ENCODE results near the gene ZNF746. TPM values are rescaled to one million over a fixed set of nuclear protein-coding genes. Genes with fewer than 3 reads are reported as not detected.
A peak's percentile ranks its signal among the peaks of the same experiment; 100 is the strongest.

Gene ZNF746
- total RNA-seq, 1 experiment from 2014 or later = 20.9 TPM

DNA sequence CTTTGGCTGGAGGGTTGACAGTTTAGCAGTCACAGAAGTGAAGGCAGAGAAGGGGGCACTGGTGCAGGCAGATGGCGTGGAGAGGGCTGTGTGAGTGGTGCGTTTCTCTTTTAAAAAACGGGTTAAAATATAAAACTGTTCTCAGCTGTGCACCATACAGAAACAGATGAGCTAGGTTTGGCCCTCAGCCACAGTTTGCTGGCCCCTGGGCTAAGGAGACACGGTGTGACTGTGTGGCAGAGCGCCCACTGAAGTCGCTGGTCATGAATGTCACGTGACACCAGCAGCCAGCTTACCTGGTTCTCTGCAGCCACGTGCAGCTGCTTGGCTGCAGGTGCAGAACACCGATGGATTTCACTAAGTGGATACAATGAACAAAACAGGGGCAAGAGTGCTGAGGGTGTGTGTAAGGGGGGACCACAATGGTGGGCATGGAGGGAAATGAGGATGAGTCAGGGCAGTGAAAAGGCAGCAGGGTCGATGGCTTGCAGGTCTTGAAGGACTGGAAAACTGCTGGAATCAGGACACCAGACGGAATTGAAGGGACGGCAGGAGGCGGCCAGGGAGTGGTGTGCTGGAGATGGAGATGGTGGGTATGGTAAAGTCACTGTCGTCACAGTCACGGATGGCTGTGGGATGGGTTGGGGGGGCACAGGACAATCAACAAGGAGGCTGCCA, 7.4 kb downstream of the ZNF746 start:
- DNase-seq (ENCODE audit: low spot score) = no peak

DNA sequence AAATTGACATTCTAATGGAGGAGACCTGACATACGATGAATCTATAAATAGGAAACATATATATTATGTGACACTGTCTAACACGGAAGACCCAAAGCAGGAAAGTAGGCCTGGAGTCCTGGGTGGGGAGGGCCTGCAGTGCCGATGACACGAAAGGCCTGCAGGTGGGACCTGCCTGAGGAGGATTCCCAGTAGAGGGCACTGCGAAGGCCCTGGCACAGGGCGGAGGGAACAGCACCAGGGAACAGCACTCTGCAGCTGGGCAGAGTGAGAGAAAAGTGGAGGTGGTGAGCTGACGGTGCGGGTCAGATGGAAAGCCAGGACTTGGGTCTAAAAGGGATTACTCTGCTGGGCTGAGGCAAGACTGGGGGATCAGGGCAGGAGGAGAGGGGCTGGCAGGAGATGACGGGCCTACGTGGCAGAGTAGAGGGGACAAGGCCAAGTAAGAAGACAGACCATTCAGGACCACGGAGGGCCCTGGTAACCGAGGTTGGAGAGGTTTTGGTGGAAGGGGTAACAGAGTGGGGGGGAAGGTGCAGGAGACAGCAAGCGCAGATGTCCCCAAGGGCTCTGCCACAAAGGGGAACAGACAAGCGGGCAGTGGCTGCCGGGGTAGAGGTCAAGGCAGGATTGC, 8.1 kb downstream of the ZNF746 start:
- DNase-seq (ENCODE audit: low spot score) = no peak

DNA sequence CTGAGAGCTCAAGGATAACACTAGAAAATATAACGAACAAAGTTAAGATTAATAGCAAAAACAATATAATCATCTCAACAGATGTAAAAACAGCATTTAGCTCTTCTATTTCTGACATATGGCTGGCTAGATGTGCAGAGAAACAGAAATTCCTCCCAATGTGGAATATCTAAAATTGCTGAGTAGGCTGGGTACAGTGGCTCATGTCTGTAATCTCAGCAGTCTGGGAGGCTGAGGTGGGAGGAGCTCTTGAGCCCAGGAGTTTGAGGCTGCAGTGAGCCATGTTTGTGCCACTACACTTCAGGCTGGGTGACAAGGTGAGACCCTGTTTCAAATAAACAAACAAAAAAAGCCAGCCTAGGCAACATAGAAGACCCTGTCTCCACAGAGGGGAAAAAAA, 18.0 kb downstream of the ZNF746 start:
- DNase-seq (ENCODE audit: low spot score) = no peak

DNA sequence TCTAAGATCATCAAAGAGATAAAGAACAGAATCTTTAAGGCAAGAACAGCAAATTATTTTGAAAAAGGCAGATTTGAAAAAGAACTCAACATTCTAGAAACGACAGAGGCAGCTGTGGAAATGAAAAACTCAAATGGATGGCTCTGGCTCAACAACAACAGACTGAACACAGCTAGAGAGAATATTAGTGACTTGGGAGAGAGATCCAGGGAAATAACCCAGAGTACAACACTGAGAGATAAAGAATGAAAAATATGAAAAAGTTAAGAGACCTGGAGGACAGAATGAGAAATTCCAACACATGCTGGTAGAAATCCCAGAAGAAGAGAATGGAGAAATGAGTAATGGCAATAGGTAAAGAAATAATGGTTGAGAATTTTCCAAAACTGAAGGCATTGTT, 18.9 kb downstream of the ZNF746 start:
- DNase-seq (ENCODE audit: low spot score) = no peak

DNA sequence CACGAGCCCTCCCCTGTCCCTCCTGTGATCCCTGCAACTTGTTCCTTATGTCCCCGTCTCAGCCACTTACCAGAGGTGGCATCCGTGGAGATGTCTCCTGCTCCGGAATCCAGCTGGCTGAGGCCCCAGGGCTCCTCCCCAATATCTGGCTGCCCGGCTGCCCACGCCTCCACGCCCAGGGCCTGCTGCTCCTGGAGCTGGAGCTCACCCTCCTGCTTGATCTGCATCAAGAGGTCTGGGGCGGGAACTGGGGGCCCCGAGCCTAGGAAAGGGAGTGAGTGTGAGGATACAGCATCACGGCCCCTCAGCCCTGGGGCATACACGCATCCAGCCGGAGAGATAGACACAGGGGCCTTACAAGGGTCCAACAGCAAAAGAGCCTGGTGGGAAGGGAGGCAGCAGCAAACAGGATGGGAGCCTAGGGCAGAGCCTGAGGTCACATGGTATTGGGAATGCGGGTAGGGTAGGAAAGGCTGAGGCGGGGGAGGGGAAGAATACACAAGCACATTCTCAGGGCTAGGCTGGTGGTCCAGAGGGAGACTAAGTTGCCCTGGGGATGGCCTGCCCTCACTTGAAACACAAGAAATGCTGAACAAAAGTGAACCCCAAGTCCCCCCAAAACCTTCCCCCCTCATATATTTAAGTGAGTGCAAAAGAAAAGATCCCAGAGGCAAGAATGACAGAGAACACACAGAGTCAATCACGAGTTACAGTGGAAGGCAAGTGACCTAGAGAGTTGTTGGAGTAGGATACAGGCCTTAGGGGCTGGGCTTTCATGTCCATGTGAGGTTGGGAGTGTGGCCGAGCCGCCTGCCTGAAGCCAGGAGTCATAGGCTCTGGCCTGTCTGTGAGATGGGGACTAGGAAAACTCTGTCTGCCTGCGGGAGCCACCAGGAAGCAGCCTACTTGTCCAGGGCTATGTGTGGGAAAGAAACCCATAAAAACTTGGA, 19.8 kb downstream of the ZNF746 start:
- DNase-seq (ENCODE audit: low spot score) = no peak

DNA sequence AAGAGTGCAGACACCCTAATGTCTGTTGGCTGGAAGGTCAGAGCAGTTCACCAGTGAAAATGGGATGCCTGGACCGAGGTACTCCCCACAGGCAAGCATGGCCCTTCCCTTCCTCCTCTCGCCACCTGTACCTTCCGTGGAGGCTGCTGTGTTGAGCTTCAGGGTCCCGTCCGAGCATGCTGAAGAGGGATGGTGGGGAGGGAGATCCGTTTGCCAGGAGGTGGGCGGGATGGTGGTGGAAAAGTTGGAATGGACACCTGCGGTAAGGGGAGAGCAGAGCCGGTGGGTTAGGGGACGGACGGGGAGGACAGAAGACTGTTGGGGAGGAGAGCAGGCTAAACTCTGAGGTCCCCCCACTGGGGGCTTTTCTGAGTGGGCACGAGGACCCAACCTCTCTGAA, 20.8 kb downstream of the ZNF746 start:
- no peak for DNase-seq (ENCODE audit: low spot score)

DNA sequence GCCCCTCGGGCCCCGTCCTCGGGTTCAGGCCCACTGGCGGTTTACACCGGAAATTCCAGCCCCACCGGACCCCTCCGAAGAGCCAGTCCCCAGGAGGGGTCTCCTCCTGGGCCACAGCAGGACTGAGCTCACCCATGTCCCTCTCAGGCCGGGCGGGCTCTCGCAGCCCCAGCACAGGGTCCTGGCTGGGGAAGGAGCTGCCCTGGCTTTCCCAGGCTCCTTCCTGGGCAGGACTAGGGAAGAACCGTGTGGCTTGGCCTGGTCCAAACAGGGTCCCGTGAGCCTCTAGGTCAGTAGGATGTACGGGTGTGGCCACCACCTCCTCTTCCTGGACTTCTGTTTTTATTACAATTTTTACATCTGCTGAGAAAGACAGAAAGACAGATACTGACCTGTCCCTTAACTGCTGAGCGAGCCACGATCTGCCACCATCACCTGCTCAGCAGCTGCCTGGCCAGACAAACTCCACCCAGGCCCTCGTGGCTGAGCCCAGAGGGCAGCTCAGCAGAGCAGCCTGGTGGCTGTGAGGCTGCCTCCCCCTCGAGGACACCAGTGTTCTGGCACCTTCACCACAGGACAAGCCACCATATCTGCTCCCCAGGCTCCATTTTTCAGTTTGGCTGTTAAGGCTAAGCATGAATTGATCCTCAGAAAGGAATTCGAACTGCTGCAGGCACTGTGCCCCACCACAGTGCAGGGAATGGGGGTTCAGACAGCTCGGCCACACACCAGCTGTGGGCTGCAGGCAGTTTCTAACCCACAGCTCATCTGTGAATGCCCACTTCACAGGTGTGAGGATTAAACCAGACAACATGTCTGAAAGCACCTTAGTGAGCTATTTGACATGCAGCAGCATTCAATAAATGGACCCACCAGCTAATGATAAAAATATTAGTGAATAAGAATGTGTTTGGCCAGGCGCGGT, 22.2 kb downstream of the ZNF746 start:
- DNase-seq (ENCODE audit: low spot score) = no peak

DNA sequence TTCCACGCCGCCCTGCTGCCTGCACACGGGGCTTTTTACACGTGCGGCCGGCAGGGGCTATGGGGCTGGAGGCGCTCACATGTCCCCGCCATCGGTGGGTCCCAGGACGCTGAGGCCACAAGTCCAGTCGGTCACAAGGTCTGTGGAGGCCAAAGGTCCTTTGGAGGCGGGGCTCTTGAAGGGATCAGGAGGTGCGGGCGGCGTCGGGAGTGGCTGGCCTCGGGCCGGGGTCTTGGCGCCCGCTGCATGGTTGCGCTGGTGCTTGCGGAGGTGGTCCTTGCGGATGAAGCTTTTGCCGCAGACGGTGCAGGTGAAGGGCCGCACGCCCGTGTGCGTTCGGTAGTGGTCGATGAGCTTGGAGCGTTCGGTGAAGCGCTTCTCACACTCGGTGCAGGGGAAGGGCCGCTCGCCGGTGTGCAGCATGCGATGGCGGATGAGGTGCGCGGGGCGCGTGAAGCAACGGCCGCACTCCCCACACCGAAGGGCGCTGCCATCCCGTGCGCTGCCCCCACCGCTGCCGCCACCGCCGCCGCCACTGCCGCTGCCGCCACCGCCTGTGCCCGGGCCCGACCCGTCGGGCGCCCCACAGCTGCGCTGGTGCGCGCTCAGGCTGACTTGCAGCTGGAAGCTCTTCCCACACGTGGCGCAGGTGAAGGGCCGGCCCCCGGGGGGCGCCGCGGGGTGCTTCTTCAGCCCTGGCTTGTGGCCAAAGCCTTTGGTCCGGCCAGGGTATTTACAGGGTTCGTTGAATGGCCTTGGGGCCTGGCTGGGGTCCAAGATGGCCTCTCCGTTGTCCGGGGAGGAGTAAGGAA, 23.1 kb downstream of the ZNF746 start:
- no peak for DNase-seq (ENCODE audit: low spot score)

DNA sequence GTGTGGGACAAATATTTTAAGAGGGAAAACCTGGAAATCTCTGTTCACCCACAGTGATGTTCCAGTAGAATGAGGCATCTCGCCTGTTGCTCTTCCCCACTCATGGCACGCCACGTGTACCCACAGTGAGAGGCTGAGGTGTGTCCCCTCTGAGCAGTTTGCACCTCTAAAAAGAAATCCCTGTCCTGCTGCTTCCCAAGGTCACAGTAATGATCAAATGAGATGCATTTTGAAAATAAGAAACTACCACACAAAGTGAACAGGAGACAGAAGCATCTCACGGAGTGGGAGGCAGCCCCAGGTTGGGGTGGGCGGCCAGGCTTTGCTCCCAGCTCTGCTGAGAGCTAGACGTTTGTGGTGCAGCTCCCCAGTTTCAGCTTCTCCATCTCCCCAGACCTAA, 24.4 kb downstream of the ZNF746 start:
- DNase-seq (ENCODE audit: low spot score) = no peak

DNA sequence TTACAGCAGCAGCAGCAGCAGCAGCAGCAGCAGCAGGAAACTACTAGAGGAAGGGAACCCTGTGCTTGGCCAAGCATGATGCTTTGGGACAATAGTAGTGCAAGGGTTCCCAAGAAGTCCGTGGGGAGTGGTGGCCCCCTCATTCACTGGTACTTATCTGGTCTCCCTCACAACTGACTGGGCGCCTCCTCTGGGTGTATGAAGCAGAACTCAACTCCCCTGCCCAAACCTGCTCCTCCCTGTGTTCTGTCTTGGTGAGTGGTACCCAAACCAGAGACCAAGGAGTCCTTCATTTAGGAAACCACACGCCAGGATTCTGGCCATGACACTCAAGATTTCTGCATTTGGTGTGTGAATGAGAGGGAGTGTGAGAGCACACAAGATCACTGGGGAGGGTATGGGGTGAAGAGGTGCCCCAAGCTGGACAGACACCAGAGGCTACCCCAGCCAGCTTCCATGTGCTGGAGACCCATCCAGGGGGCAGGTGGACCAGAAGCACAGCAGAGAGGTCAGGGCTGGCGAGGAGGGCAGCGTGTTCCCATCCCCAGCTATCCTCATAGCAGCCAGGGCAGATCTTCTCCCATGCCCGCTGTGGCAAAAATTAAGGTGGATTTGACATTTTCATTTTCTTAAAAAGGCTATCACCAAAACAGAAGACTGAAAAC, 26.2 kb downstream of the ZNF746 start:
- no peak for DNase-seq (ENCODE audit: low spot score)

DNA sequence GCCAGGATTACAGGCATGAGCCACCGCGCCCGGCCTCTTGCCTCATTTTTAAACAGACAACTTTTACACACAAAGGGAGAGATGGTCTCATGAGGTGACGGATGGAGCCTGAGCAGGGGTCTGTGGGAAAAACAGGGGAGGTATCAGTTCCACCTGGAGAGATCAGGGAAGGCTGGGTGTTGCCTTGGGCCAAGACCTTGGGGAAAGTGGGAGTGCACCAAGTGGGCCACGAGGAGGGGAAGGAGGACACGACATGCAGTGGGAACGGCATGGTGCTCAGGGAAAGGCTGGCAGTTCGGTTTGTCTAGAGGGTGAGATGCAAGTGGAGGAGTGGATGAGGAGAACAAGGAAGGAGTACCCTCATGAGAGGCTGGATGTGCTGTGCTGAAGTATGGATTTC, 27.8 kb downstream of the ZNF746 start:
- DNase-seq (ENCODE audit: low spot score) = no peak

DNA sequence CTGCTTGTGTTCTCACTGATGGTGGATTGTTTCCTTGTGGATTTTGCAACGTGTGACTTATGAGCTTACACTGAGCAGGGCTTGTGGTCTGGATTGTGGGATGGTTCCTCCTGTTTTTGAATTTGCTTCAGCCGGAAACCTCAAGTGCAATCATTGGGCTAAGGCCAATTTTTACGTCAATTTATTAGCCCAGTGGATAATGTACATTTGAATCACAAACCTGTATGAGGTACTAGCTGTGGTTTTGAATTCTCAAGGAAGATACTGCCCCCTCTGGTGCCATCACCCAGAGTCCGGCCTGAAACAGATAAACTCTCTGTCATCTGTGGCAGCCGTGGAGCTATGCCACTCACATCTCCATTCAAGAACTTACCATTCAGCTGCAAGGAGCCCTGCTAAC, 29.4 kb downstream of the ZNF746 start:
- DNase-seq (ENCODE audit: low spot score) = no peak

DNA sequence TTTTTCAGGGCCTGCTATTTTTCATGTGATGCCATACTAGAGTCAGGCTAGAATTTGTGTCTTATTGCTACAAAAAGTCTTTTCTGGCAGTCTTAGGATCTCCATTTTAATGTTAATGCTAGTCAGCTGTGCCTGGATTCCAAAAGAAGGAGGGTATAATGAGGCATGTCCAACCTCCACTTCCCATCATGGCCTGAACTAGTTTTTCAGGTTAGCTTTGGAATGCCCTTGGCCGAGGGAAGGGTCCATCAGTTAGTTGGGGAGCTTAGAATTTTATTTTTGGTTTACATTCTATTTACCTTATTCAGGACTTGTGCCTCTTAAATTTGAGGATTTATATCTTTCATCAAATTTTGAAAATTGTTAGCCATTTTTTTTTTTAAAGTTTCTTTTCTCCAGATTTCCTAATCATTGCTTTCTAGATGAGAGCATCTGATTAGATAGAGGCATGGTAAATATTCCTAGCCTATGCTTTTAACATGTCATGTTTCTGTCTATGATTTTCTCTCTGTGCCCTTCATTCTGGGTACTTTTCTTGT, 30.2 kb downstream of the ZNF746 start:
- DNase-seq (ENCODE audit: low spot score) = no peak

DNA sequence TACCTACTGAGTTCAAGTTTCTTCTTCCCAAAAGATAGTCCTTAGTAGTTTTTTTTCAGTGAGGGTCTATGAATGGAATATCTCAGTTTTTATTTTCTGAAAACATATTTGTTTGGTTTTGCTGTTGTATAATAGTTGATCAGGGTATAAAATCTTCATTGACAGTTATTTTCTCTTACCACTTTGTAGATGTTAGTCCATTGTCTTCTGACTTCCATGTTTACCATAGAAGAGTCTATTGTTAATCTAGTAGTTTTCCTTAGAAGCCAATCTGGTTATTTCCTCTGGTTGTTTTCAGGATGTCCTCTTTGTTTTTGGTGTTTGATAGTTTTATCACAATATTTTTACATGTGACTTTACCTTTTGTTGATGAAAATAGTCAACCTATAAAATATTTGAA, 31.2 kb downstream of the ZNF746 start:
- no peak for DNase-seq (ENCODE audit: low spot score)

DNA sequence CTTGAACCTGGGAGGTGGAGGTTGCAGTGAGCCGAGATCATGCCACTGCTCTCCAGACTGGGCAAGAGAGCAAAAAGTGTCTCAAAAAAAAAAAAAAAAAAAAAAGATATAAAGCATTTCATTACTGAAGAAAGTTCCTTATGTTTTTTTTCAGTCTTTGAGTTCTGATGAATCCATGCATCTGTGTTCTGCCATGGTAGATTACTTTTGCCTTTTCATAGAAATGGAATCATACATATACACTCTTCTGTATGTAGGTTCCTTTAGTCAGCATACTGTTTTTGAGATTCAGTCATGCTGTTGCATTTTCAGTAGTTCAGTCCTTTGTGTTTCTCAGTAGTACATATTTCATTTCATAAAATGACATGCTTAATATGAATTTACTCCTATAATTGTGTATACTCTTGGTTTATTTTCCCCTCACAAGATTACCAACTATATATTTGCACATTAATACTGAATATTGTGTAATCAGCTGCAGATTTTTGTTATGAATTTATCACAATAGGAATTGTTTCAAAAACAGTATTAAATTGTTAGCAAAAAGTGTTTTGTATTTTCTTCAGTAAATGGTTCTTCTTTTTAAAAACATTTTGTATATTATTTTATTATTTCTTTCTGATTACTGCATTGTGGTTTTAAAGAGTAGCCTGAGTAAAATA, 34.0 kb downstream of the ZNF746 start:
- no peak for DNase-seq (ENCODE audit: low spot score)

DNA sequence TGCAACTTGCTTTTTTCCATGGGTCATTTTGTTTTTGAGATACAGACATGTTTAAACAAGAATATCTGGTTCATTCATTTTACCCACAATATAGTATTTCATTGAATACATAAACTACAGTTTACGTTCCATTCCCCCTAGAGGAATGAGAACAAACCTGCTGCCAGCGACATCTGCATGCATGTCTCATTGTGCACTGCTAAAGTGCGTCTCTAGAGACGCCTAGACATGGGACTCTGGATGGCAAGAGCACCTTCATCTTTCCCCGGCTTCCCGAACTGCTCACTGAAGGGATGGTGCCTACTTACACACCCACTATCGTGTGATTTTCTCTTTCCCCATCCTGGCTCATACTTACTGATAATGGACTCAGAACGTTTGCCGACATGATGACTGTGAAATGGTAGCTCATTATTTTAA, 35.5 kb downstream of the ZNF746 start:
- no peak for DNase-seq (ENCODE audit: low spot score)

DNA sequence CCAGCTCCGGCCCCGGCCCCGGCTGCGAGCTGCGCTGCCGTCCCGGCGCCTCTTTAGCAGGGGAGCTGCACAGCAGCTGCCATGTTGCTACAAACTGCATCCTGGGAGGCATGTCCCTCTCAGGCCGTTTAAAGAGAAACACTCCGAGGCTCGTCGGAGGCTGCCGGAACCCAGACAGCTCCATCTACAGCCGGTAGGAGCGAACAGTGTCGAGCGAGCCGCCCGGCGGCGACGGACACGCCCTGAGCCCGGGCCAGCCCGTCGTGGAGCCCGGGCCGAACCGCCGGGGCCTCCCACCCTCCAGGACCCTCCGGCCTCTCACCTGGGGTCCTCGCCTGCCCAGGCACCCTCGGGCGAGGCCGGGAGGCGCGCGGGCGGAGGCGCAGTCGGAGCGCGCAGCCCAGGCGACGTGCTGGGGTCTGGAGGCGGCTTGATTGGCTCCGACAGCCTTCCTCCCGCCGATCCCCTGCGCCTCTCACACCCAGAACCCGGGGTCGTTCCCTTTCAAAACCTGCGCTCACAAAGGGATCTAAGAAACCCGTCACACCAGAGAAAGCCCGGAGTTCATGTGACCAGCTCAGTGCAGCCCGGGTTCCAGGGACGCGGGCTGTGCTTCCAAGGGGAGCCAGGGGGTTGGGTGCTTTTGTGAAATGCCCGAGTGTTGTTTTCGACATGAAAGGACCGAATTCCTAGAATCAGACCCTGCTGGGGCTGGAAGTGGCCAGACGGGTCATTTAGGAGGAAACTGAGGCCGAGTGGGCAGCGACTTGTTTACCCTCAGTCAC, 36.9 kb downstream of the ZNF746 start, which contains the start of gene ZNF777:
ZNF777 (minus strand) TSS at position 570 of the 785 bp plus-strand sequence. CDS start 5,040 bp downstream, outside the sequence.
- peak; percentile 56 for DNase-seq (ENCODE audit: low spot score)

Data from A172 (cell line).